Mesenchymal stem cell (in vitro differentiated cells and primary cell): ENCODE results near the gene RAD51B.
A peak's percentile ranks its signal among the peaks of the same experiment; 100 is the strongest.

Experiments used
- DNase-seq: peaks from one replicate; pipeline ENCODE4 v3.0.0-alpha.2; 2013
- H2AFZ ChIP-seq: one replicate; pipeline ENCODE4 v1.6.1; 2013; ENCODE audit warnings: low read depth, mild to moderate bottlenecking, control low read depth, inconsistent platforms, low read length, moderate library complexity
- H2AK5ac ChIP-seq: 2 replicates; pipeline ENCODE4 v1.6.1; 2013; ENCODE audit warnings: low read length, moderate library complexity, mild to moderate bottlenecking, inconsistent platforms; ENCODE audit not compliant: severe bottlenecking
- H2BK120ac ChIP-seq: one replicate; pipeline ENCODE4 v1.6.1; 2013; ENCODE audit warnings: low read depth, mild to moderate bottlenecking, inconsistent platforms, low read length, moderate library complexity
- H2BK12ac ChIP-seq, 2 experiments: one replicate each; pipeline ENCODE4 v1.6.1; 2013; ENCODE audit warnings: inconsistent platforms in 2 of 2, low read length in 2 of 2, mild to moderate bottlenecking in 2 of 2, moderate library complexity in 2 of 2, control low read depth in 1 of 2
- H2BK15ac ChIP-seq: one replicate; pipeline ENCODE4 v1.6.1; 2013; ENCODE audit warnings: mild to moderate bottlenecking, low read depth, inconsistent platforms; ENCODE audit not compliant: poor library complexity, severe bottlenecking
- H2BK5ac ChIP-seq: 2 replicates; pipeline ENCODE4 v1.6.1; 2013; ENCODE audit warnings: low read depth, mild to moderate bottlenecking, low read length, control low read depth, inconsistent platforms; ENCODE audit not compliant: poor library complexity, severe bottlenecking
- H3K14ac ChIP-seq, 2 experiments: one replicate each; pipeline ENCODE4 v1.6.1; 2013; ENCODE audit warnings: inconsistent platforms in 2 of 2, low read length in 2 of 2, control low read depth in 1 of 2, mild to moderate bottlenecking in 1 of 2, moderate library complexity in 1 of 2
- H3K18ac ChIP-seq, 2 experiments: one replicate each; pipeline ENCODE4 v1.6.1; 2013; ENCODE audit warnings: inconsistent platforms in 2 of 2, low read length in 2 of 2, control low read depth in 1 of 2, low read depth in 1 of 2, mild to moderate bottlenecking in 1 of 2
- H3K23ac ChIP-seq, 2 experiments: one replicate each; pipeline ENCODE4 v1.6.1; 2013; ENCODE audit warnings: inconsistent platforms in 2 of 2, low read length in 2 of 2, mild to moderate bottlenecking in 2 of 2, moderate library complexity in 2 of 2, control low read depth in 1 of 2
- H3K27ac ChIP-seq: 2 replicates; pipeline ENCODE4 v1.5.1; 2013; ENCODE audit warnings: mild to moderate bottlenecking, moderate library complexity, low read length, control low read depth, inconsistent platforms; ENCODE audit not compliant: poor library complexity, severe bottlenecking
- H3K27me3 ChIP-seq, 2 experiments: 2 replicates each; pipeline versions ENCODE4 v1.6.1 to v1.7.0; 2013; ENCODE audit warnings: low read length in 2 of 2, mild to moderate bottlenecking in 2 of 2, moderate library complexity in 2 of 2, control low read depth in 1 of 2, inconsistent platforms in 1 of 2; ENCODE audit not compliant: control insufficient read depth in 1 of 2, insufficient read depth in 1 of 2
- H3K36me3 ChIP-seq, 2 experiments: 2 replicates each; pipeline versions ENCODE4 v1.6.1 to v1.7.0; 2013; ENCODE audit warnings: low read length in 2 of 2, control low read depth in 1 of 2, inconsistent platforms in 1 of 2, low read depth in 1 of 2, mild to moderate bottlenecking in 1 of 2; ENCODE audit not compliant: insufficient read depth in 2 of 2, control insufficient read depth in 1 of 2
- H3K4ac ChIP-seq, 2 experiments: one replicate each; pipeline ENCODE4 v1.6.1; 2013; ENCODE audit warnings: inconsistent platforms in 2 of 2, low read length in 2 of 2, mild to moderate bottlenecking in 2 of 2, moderate library complexity in 2 of 2, control low read depth in 1 of 2, low read depth in 1 of 2
- H3K4me1 ChIP-seq: 2 replicates; pipeline ENCODE4 v1.6.1; 2013; ENCODE audit warnings: low read depth, low read length, control low read depth; ENCODE audit not compliant: control insufficient read depth, insufficient read depth
- H3K4me2 ChIP-seq: 2 replicates; pipeline ENCODE4 v1.6.1; 2013; ENCODE audit warnings: low read length, mild to moderate bottlenecking, inconsistent platforms; ENCODE audit not compliant: poor library complexity, severe bottlenecking
- H3K4me3 ChIP-seq, 2 experiments: 2 replicates each; pipeline versions ENCODE4 v1.5.1 to v1.7.0; 2013; ENCODE audit warnings: low read length in 2 of 2, mild to moderate bottlenecking in 2 of 2, control low read depth in 1 of 2, low read depth in 1 of 2; ENCODE audit not compliant: insufficient read depth in 1 of 2
- H3K79me1 ChIP-seq: replicated peaks from 2 replicates; pipeline ENCODE4 v1.6.1; 2013; ENCODE audit warnings: mild to moderate bottlenecking, control low read depth, low read length, inconsistent platforms; ENCODE audit not compliant: poor library complexity, severe bottlenecking
- H3K9ac ChIP-seq: 2 replicates; pipeline ENCODE4 v1.7.0; 2013; ENCODE audit warnings: mild to moderate bottlenecking, low read length, moderate library complexity
- H3K9me3 ChIP-seq: 2 replicates; pipeline ENCODE4 v1.7.0; 2013; ENCODE audit warnings: mild to moderate bottlenecking, low read length; ENCODE audit not compliant: control insufficient read depth
- H4K8ac ChIP-seq: one replicate; pipeline ENCODE4 v1.6.1; 2013; ENCODE audit warnings: inconsistent platforms, mild to moderate bottlenecking, low read length, moderate library complexity
- H4K91ac ChIP-seq: one replicate; pipeline ENCODE4 v1.6.1; 2013; ENCODE audit warnings: mild to moderate bottlenecking, low read length, inconsistent platforms
- WGBS: methylation state at CpG from one replicate; pipeline ENCODE4 v1.1.7; 2013; ENCODE audit warnings: mixed read lengths; 5-methylcytosine and 5-hydroxymethylcytosine counted together

RAD51B gene

DNA sequence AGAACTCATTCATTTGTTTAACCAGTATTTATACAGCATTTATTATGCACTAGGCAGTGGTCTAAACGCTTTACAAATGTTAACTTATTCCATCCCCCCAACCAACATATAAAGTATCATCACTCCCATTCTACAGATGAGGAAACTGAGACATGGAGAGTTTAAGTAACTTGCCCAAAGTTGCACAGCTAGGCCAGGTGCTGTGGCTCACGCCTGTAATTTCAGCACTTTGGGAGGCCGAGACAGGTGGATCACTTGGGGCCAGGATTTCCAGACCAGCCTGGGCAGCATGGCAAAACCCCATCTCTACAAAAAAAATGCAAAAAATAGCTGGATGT lies 935.4 kb downstream of the RAD51B start:
- no peak overlapping the region for H2BK12ac ChIP-seq
- H3K4me3 ChIP-seq = no peak overlapping the region
- H3K27ac ChIP-seq = no peak overlapping the region
- H3K9me3 ChIP-seq = no peaks in the 10 kb centered on the region
- WGBS = 100% methylated on average over 1 of the region's 3 CpGs
- H2AK5ac ChIP-seq = no peak overlapping the region
- no peak overlapping the region for H3K4me2 ChIP-seq
- no peak overlapping the region for H3K18ac ChIP-seq
- H4K8ac ChIP-seq = no peak overlapping the region
- DNase-seq = no peak
- peaks cover 10% of the 10 kb centered on the region for H3K4me1 ChIP-seq
- no peak overlapping the region for H3K4ac ChIP-seq
- H2BK5ac ChIP-seq = no peak overlapping the region
- no peak overlapping the region for H3K9ac ChIP-seq
- H2BK15ac ChIP-seq = no peak overlapping the region
- no peak overlapping the region for H4K91ac ChIP-seq
- no peaks in the 10 kb centered on the region for H3K79me1 ChIP-seq
- H3K23ac ChIP-seq = no peak overlapping the region
- H3K27me3 ChIP-seq = no peaks in the 10 kb centered on the region
- H3K36me3 ChIP-seq = no peaks in the 10 kb centered on the region
- no peak overlapping the region for H3K14ac ChIP-seq
- no peak overlapping the region for H2BK120ac ChIP-seq
- no peak overlapping the region for H2AFZ ChIP-seq

DNA sequence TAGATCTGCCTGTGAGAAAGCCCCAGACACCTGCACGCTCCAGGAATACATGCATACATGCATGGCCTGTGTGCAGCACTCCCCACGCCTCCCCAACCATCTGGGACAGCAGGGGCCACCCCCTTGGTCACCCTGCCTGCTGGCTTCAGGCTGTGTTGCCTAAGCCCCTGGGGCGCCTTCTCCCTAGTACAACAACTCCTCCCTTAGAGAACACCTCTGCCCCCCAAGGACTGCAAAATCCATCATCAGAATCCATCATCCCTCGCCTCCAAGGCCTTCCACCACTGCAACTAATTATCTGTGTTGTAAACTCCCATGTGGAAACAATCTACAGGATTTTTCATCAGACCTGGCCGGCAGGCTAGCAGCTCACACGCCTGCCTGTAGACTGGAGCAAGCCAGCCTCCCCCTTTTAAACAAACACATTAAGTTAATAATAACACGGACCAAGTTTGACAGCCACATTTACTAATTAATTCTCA lies 936.5 kb downstream of the RAD51B start:
- Histone ChIP-seq H3K4me2 (no peak overlapping the region), H2BK120ac (no peak overlapping the region), H2BK12ac (peak overlapping the region in 1 of 2 experiments; percentile 80), H3K79me1 (no peaks in the 10 kb centered on the region), H2AK5ac (no peak overlapping the region), H4K8ac (no peak overlapping the region), H2BK5ac (no peak overlapping the region), H3K4me1 (peaks cover 10% of the 10 kb centered on the region), H2BK15ac (peak overlapping the region; percentile 8), H3K4ac (no peak overlapping the region), H3K9ac (no peak overlapping the region), H3K18ac (peak overlapping the region in 1 of 2 experiments; percentile 86), H3K9me3 (no peaks in the 10 kb centered on the region), H3K27me3 (no peaks in the 10 kb centered on the region), H3K23ac (no peak overlapping the region), H2AFZ (no peak overlapping the region), H4K91ac (peak overlapping the region; percentile 1), H3K27ac (no peak overlapping the region), H3K36me3 (no peaks in the 10 kb centered on the region), H3K14ac (no peak overlapping the region), H3K4me3 (no peak overlapping the region)
- no peak for DNase-seq
- WGBS = 75% methylated on average over 7 of the region's 7 CpGs

DNA sequence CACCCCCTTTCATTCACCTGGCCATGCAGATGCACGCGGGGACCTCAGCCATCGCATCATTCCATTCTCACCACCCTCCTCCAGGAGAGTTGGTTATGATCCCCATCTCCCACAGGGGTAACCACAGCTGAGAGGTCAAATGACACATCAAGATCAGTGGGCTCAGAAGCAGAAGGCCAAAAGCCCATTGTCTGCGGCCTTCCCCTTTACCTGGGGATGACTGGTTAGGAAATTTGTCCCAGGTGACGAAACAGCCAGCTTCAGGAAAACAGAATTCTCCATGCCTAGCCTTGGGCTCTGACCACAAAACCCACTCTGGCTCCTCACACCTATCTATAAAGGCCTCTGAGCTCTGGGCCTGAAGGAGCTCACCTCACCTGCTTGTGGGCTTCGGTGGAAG lies 937.2 kb downstream of the RAD51B start:
- Histone ChIP-seq H3K18ac (peak overlapping the region in 1 of 2 experiments; percentile 29), H2BK5ac (no peak overlapping the region), H3K14ac (no peak overlapping the region), H2BK12ac (peak overlapping the region; percentile 56 to 90), H4K91ac (peak overlapping the region; percentile 18), H3K9ac (no peak overlapping the region), H4K8ac (peak overlapping the region; percentile 31), H3K23ac (no peak overlapping the region), H3K4me1 (peaks cover 10% of the 10 kb centered on the region), H3K4ac (peak overlapping the region in 1 of 2 experiments; percentile 40), H3K36me3 (no peaks in the 10 kb centered on the region), H2BK15ac (no peak overlapping the region), H2BK120ac (no peak overlapping the region), H3K9me3 (no peaks in the 10 kb centered on the region), H3K27me3 (no peaks in the 10 kb centered on the region), H3K4me3 (no peak overlapping the region), H3K79me1 (no peaks in the 10 kb centered on the region), H2AK5ac (peak overlapping the region; percentile 61), H3K27ac (no peak overlapping the region), H3K4me2 (no peak overlapping the region), H2AFZ (no peak overlapping the region)
- no peak for DNase-seq
- WGBS = 92% methylated on average over 6 of the region's 6 CpGs

DNA sequence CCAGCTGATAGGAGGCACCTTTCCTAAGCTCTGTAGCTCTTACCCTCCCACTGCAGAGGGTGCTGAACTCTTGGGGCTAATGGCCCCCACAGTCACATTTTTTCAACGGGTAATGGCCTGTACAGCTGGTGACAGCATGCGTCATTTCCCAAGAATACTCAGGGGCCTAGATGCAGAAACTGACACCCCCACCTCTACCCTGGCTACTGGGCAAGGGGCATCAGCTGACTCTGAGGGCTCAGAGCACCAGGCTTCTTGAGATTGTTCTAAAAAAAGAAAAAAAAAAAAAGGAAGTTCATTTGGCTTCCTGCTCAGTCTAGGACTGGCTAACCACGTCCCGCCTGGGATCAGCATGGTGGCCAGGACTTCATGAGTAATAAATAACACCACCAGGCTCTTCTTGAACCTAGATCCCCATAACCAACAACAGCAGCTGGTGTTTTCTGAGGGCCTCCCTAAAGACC lies 938.1 kb downstream of the RAD51B start:
- H2BK120ac ChIP-seq = no peak overlapping the region
- no peak overlapping the region for H4K8ac ChIP-seq
- H3K23ac ChIP-seq = no peak overlapping the region
- no peaks in the 10 kb centered on the region for H3K79me1 ChIP-seq
- H3K27me3 ChIP-seq = no peaks in the 10 kb centered on the region
- peak overlapping the region in 1 of 2 experiments; percentile 34 for H2BK12ac ChIP-seq
- 75% methylated on average over 4 of the region's 4 CpGs for WGBS
- H2AK5ac ChIP-seq = no peak overlapping the region
- H3K36me3 ChIP-seq = no peaks in the 10 kb centered on the region
- DNase-seq = peak; percentile 44
- no peak overlapping the region for H3K4ac ChIP-seq
- no peaks in the 10 kb centered on the region for H3K9me3 ChIP-seq
- H3K18ac ChIP-seq = peak overlapping the region in 1 of 2 experiments; percentile 30
- no peak overlapping the region for H3K9ac ChIP-seq
- H2AFZ ChIP-seq = no peak overlapping the region
- no peak overlapping the region for H4K91ac ChIP-seq
- peaks cover 11% of the 10 kb centered on the region for H3K4me1 ChIP-seq
- no peak overlapping the region for H2BK5ac ChIP-seq
- no peak overlapping the region for H3K27ac ChIP-seq
- no peak overlapping the region for H3K14ac ChIP-seq
- no peak overlapping the region for H3K4me3 ChIP-seq
- H2BK15ac ChIP-seq = no peak overlapping the region
- H3K4me2 ChIP-seq = no peak overlapping the region
